Glomerular endothelial cell (primary cell): Measurements from ENCODE around the gene BAIAP3. TPM values are rescaled to one million over a fixed set of nuclear protein-coding genes. Genes with fewer than 3 reads are reported as not detected.

Experiments
- DNase-seq: peaks from one replicate; pipeline ENCODE4 v3.0.0-alpha.2; 2011; ENCODE audit warnings: low read depth, low spot score; ENCODE audit errors: extremely low read depth
- total RNA-seq: library from RNA; depleted of rRNA; stranded (reverse); fragments of >200 nt; gene quantifications from 2 replicates; pipeline ENCODE4 v1.2.3, GENCODE V29; 2015

Gene BAIAP3
- total RNA-seq, 1 donor from 2014 or later = 1.1 TPM

DNA sequence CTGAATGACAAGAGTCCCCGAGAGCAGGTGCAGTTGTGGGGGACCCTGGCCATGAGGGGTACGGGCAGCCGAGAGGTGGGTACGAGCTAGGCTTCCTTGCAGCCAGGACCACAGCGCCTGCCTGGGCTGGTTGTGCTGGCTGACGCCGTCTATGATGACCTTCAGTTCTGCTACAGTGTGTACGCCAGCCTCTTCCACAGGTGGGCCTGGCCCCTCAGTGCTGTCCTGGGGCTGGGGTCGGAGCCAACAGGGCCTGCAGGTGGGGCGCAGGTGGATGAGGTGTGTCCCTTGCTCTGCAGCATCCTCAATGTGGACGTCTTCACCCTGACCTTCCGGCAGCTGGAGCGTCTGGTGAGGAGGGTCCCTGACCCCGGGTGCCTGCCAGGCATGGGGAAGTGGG is 11.1 kb downstream of the BAIAP3 start:
- DNase-seq = no peak

DNA sequence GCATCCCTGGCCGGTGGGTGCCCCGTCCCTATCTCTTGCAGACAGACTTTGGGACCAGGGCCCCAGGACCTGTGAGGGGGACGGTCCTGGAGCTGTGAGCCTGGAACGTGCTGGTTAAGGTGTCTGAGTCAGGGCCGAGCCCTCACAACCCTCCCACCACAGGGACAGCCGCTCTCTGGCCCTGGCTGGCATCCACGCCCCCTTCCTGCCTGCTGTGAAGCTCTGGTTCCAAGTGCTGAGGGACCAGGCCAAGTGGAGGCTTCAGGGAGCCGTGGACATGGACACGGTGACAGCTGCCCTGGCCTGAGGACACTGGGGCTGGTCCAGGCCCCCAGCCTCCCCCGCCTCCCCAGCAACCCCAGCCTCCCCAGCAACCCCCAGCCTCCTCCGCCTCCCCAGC is 11.6 kb downstream of the BAIAP3 start:
- DNase-seq = no peak

GRCh38 chr16:1345651-1346421 is 12.4 kb downstream of the BAIAP3 start:
- no peak for DNase-seq

- DNase-seq = no peak
Observed at GRCh38 chr16:1346422-1347285, 13.2 kb downstream of the BAIAP3 start.

GRCh38 chr16:1347286-1347855 is 13.9 kb downstream of the BAIAP3 start:
- no peak for DNase-seq

- DNase-seq = no peak
Observed at GRCh38 chr16:1347962-1348361, 14.5 kb downstream of the BAIAP3 start.

DNA sequence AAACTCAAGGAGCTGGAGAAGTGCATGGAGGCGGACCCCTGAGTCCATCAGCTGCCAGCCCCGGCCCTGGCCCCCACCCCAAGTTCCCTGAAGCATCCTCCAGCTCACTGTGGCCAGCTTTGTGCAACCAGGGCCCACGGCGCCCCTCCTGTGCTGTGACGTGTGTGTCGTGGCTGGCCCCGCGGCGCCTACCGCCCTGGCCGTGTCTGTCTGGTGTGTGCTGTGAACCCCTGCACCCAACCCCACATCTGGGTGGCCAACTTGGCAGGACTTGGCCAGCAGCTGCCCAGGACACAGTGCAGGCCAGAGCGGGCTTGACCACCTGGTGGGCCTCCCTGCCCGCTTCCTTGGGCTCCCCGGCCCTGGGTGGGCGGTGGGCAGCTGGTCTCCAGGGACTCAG is 15.0 kb downstream of the BAIAP3 start:
- DNase-seq = no peak

DNA sequence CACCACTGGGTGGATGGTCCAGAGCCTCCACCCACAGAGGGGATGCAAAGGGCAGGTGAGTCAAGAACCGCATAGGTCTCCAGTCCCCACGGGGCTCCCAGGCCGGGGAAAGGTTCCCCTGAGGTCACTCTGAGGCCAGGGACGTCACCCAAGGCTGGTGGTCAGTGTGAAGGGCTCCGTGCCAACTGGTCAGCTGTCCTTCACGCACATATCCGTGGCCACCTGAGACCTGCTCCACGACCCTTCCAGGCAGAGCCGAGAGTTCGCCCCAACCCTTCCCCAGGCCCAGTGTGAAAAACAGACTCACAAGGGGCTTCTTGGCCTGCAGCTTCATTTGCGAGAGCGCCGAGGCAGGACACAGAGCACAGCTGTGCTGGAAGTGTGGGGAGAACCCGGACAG is 15.5 kb downstream of the BAIAP3 start:
- no peak for DNase-seq

DNA sequence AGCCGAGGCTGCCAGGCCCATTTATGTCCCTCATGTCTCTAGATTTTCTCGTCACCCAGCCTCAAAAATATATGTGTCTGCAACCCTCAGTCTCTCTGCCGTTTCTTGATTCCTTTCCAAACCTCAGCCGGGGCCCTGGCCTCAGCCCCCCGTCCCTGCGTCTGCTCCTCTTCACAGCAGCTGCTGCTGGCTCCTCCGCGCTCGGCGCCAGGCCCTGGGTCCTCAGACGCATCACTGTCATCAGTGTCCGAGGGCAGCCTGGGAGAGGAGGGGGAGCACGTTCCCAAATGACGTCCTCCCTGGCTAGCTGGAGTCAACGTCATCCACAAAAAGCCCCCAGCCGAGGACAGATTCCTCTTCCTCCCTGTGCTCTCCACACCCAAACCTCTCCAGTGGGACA is 15.9 kb downstream of the BAIAP3 start:
- DNase-seq = no peak

DNA sequence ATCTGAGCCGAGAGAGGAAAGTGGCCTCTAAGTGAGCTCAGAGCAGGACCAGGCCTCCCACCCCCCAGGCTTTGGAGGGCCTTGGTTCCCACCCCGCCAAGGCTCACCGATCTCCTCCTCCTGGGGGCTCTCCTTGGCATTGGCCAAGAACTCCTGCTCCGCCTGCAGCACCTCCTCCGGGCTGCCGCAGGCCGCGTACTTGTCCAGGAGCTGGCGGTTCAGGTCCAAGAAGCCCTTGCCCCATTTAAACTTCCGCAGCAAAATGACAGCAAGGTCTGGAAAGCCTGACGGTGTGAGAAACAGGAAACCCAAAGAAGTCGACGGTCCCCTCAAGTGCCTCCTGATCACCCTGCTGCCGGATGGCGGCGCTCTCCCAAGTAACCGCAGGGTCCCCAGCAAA is 16.5 kb downstream of the BAIAP3 start:
- no peak for DNase-seq

DNA sequence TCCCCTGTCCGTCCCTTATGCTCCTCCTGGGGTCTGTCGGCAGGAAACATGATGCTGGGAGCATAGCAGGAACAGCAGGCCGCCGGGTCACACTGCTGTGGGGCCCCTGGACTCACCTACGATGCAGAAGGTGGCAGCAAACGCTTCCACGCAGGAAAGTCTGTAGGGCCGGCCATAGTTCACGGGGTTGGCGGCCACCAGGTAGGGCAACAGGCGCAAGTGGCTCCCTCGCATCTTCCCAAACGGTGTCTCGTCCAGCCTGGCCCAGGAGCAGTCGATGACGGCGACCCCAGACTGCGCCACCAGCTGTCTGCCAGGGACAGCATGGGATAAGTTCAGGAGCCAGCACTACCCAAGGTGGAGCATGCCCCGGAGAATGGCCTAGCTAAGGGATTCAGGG is 17.2 kb downstream of the BAIAP3 start:
- no peak for DNase-seq

DNA sequence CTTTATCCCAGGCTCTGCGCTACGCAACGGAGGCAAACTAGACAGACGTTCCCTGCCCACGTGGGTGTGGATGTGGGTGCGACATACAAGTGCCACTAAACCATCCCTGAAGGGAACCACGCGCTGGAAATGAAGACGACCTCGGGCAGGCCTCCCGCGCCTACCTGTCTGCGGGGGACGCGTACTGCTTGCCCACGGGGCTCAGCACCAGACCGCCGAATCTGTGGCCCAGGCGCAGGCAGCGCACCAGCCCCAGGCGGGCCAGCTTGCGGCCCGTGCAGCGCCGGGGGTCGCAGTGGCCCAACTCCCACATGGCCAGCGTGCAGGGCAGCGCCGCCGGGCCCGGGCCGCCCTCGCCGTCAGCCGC is 17.8 kb downstream of the BAIAP3 start:
- no peak for DNase-seq

DNA sequence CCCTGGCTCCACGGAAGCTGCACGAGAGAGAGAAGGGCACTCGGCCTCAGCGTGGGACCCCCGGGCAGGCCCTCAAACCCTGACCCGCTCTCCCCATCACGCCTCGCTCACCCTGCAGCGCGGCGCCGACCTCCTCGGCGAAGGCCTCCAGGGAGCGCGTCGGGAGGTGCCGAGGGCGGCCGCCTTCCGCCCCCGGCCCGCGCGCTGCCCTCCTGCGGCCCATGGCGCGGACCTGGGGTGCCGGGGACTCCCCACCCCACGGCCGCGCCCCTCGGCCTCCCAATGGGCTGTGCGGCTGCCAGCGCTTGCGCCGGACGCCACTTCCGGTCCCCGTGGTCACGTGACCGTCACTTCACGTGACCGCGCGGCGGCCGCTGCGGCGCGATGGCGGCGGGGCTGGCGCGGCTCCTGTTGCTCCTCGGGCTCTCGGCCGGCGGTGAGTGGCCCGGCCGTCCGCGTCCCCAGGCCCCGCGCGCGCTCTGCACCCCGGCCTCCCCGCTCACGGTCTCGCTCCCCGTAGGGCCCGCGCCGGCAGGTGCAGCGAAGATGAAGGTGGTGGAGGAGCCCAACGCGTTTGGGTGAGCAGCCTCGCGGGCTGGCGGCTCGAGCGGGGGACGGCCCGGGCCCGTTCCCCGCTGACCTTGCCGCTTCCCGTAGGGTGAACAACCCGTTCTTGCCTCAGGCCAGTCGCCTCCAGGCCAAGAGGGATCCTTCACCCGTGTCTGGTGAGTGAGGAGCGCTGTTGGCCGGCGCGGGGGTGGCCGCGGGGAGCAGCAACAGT is 18.3 kb downstream of the BAIAP3 start, which contains the start of the genes GNPTG and TSR3:
TSS of gene GNPTG (plus strand) at position 350 of the 781 bp plus-strand sequence. CDS start at position 385, 35 bp downstream.
TSS of gene TSR3 (minus strand) at position 297 of the 781 bp plus-strand sequence. CDS start at position 223, 74 bp downstream.
- no peak for DNase-seq

- no peak for DNase-seq
Observed at GRCh38 chr16:1354815-1355540, 21.5 kb downstream of the BAIAP3 start.

- DNase-seq = no peak
Observed at GRCh38 chr16:1355591-1355990, 22.1 kb downstream of the BAIAP3 start.

GRCh38 chr16:1356061-1356900 is 22.8 kb downstream of the BAIAP3 start:
- no peak for DNase-seq

GRCh38 chr16:1357906-1358566 is 24.6 kb downstream of the BAIAP3 start:
- DNase-seq = no peak

- no peak for DNase-seq
Observed at GRCh38 chr16:1361685-1362360, 28.4 kb downstream of the BAIAP3 start.
